HG03196 (cell line): ENCODE measurements around the gene BRPF1.

Experiments used
- ATAC-seq: cut with Tn5 transposase; IDR thresholded peaks from one replicate; pipeline ENCODE4 v1.9.1; 2021; ENCODE audit not compliant: unreplicated experiment

BRPF1 gene, protein sequence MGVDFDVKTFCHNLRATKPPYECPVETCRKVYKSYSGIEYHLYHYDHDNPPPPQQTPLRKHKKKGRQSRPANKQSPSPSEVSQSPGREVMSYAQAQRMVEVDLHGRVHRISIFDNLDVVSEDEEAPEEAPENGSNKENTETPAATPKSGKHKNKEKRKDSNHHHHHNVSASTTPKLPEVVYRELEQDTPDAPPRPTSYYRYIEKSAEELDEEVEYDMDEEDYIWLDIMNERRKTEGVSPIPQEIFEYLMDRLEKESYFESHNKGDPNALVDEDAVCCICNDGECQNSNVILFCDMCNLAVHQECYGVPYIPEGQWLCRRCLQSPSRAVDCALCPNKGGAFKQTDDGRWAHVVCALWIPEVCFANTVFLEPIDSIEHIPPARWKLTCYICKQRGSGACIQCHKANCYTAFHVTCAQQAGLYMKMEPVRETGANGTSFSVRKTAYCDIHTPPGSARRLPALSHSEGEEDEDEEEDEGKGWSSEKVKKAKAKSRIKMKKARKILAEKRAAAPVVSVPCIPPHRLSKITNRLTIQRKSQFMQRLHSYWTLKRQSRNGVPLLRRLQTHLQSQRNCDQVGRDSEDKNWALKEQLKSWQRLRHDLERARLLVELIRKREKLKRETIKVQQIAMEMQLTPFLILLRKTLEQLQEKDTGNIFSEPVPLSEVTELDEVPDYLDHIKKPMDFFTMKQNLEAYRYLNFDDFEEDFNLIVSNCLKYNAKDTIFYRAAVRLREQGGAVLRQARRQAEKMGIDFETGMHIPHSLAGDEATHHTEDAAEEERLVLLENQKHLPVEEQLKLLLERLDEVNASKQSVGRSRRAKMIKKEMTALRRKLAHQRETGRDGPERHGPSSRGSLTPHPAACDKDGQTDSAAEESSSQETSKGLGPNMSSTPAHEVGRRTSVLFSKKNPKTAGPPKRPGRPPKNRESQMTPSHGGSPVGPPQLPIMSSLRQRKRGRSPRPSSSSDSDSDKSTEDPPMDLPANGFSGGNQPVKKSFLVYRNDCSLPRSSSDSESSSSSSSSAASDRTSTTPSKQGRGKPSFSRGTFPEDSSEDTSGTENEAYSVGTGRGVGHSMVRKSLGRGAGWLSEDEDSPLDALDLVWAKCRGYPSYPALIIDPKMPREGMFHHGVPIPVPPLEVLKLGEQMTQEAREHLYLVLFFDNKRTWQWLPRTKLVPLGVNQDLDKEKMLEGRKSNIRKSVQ (N-terminal part only)

DNA sequence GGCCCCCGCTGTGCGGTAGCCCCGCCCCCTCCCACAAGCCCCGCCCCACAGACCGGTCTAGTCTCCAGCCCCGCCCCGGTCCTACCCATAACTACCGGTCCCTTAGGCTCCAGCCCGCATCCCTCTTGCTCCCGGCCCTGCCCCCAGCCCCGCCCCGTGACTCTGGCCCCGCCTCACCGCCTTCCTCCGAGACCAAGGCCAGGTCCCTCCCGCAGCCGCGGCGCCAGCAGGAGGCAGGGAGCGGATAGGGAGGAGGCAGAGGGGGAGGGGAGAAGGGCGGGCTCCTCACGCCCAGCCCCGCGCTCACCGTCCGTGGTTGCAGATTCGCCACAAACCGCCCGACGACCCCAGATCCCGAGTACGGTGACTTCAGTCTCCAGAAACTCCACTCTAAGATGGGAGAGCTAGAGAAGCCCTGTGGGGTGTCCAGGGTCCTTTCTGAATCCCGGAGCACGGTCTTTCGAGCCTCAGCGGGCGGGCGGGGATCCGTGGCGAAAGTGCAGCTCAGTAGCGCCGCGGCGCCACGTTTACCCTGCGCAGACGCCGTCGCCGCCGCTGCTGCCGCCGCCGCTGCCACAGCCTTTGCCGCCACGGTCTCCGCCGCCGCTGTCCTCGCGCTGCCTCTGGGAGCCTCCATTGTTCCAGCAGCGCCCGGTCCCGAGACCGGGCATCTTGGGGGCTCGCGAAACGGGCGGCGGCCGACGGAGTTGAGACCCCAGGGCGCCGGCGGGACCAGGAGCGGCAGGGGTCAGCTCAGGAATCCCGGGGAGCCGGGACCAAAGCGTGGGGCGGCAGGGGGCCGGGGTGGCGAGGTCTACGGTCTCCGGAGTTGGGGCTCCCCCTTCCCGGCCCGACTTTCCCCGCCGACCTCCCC, at the start of gene BRPF1:
TSS of gene BRPF1 (plus strand) at position 530 of the 874 bp plus-strand sequence. CDS start 2,406 bp downstream, outside the sequence.
- peak; percentile 91 for ATAC-seq

DNA sequence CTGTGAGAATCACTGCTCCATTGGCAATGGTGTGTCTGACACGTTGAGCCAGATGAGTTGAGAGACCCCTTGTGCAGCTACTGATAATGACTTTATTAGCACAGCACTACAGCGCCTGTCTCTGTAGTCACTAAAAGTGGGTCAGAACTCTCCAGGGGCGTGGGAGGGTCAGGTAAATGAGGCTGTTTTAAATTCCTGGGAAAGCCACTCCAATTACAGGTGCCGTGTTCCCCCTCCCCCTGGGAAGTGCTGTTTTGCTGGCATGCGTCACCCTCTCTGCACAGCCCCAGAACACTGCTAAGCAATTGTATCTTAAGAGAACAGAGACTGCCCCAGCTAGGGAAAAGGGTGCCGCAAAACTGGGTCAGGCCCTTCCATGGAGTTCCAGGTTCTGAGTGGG, 49.4 kb upstream of the BRPF1 start:
- ATAC-seq, result no peak

DNA sequence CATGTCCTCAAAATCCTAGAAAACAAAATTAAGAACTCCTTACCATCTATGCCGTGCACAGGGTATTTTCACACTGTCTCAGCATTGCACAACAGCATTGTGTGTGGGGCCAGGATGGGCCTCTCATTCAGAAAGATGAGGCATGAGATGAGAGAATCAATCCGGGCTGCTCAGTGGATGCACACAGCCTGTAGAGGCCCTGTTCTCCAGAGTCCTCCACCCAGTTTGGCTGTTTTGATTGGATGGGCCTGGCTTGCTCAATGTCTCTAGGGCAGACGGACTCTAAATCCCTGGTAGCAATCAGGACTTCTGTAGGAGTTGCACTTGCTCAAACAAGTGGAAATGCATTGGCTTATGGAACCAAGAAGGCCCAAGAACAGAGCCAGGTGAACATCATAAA, 48.1 kb upstream of the BRPF1 start:
- ATAC-seq, result no peak

DNA sequence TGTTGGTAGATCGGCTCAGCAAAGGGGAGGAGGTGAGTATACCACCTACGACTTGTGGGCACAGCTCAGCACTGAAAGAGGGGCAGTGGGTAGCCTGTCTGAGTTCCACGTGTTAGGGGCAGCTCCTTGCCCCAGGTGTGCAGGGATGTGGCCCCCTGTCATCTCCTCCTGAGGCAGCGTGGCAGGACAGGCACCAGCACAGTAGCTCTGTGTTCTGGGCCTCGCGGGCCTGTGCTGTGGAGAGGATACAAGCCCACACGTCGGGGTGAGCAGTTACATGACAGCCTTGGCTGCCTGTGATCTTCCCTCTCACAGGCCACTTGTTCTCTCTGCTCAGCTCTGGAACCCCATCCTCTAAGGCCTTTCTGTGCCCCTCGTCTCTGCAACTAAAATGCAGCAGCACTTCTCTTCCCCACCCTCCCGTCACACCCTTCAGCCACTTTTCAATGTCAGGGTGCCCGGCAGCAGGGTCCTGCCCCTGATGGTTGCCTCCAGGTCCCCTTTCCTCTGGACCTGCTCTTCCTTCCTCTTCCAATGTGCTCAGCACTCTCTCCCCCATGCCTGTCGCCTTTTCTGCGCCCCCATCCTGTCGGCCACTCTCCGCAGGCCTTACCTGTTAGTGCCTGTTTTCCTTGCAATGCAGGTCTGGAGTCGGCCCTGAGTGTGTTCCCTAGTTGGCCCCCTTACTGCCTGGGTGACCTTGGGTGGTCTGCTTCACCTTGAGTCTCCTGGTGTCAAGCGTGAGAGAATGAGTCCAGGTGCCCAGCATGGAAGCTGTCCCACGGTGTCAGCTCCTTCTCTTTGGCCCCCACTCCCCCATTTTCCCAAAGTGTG, 46.1 kb upstream of the BRPF1 start:
- ATAC-seq, result no peak

DNA sequence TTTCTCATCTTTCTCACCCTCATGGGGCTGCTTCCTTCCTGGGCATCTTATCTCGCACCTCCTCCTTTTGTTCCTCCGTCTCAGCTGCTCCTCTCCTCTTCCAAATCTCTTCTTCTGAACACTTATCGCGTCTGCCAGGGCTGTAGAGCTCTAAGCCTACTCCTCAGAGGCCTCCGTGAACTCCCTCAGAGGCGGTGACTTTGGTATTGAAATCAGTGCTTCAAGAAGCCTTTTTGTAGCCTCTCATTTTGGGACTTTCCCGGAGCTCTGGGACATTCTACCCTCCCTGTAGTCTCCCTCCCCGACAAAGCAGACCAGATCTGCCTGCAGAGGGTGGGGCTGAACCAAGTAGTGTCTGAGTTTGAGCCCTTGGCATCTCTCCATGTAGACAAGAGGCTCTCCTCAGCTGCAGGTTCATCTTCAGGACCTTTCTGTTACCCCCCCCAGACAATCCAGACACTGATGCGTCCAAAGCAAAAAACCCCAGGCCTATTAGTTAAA, 45.4 kb upstream of the BRPF1 start:
- ATAC-seq, result no peak

DNA sequence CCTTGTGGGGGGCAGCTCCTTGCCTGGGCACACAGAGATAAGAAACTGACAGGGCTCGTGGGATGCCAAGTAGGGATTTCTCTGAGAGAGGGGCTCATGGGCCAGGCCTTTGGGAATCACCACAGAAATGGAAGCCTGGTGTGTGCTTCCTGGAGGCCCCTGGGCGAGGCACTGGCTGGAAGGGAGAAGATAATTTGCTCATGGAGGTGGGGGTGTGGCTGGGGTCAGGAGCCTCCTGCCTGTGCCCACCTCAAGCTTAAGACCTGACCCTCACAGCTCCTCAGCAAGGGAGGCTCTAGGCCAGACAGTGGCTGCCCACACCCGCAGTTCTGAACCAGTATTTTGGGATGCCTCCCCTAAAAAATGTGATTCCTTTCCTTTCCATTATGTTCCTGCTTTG, 44.8 kb upstream of the BRPF1 start:
- ATAC-seq, result no peak

DNA sequence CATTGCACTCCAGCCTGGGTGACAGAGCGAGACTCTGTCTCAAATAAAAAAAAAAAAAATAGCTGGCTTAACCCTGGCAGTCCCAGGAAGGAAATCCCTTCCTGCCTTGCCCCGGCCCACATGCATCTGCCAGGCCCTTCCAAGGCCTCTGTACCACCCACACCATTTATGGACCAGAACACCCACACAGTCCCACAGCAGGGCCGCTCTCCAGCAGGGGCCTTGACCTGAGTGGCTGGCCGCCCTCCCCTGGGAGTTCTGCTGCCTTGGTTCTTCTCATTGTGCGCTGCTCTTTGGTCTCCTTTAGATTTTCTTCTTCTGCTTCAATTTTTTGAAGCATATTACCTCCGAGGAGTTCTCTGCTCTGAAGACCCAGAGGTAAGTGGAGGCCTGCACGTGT, 44.0 kb upstream of the BRPF1 start:
- no peak for ATAC-seq

DNA sequence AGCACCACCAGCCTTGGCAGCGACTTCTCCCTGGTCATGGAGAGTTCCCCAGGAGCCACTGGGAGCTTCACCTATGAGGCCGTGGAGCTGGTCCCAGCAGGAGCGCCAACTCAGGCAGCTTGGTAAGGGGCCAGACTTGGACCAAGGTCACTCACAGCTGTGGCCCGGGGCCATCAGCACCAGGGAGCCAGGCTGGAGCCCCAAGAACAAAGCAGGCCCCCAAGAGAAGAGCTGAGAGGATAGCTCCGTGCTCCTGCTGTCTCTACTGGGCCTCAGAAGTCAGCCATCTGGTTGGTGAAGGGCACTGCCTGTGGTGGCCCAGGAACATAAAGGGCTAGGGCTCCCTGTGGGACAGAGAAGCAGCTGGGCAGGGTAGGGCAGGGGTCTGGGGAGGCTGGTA, 42.6 kb upstream of the BRPF1 start:
- no peak for ATAC-seq

DNA sequence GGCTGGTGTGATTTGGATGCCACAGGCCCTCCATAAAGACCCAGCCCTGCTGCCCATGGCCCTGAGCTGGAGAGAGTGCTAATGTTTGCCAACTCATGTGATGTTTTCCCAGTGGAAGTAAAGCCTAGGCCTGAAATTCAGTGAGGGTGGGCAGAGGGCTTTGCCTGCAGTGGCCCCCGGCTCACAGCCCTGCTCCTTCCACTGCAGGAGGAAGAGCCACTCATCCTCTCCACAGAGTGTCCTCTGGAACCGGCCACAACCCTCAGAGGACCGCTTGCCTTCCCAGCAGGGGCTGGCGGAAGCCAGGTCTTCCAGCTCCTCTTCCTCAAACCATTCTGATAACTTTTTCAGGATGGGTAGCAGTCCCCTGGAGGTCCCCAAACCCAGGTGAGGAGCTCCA, 41.8 kb upstream of the BRPF1 start:
- ATAC-seq, result no peak

DNA sequence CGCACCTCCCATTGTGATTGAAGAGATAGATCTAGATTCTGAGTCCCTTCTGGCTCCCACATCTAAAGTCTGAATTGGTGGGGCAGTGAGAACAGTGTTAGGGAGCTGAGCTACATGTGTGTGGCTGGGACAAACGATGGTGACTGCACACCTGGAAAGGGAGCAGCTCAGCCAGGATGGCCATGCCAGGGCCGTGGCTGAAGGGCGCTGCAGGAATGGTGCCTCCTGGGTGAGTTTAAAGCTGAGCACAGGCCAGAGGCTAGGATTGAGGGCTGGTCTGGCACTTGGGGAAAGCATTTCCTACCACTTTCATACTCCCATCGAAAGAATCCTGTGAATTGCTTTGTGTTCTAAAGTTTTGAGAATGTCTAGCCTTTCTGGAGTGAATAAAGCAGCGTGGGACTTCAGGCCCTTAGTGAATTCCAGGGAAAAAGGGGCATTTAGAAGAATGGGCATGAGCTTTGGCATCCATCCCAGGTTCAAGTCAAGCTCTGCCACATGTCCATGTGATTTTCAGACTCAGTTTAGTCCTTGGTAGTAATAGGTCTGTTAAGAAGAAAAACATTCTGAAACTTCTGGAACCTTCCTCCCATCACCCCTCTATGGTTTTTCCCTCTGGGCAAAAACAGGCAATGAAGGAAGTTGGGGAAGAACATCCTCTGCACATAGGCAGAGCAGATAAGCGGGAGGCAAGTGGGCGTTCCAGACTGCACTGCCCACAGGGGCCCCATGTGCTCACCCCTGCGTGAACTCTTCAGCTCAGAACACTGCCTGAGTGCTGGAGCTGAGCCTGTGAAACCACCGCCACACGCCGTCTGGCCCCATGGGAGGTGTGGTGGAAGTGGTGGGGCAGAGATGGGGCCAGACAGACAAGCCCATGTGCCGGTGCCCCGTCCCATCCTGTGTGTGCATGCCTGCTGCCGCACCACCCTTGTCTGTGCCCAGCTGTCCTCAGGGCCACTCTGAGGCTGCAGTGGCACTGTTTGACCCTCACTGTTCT, 40.8 kb upstream of the BRPF1 start:
- ATAC-seq, result peak; percentile 98

DNA sequence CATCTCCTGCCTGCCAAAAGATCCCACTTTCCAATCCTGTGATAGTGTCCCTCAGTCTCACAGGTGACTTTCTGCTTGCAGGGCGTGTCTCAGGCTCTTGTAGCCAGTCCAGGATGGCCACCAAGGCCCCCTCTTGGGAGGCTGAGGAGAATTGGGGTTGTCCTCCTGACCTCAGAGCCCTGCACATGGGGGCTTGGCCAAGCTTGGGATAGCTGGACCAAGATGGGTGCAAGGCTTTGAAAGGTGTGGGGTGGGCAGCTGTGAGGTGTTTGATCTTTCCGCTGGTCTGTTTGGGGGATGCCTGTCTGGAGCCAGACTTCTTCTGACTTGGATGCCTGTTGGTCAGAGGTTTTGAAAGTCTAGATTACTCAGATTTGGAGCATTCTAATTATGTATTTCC, 39.9 kb upstream of the BRPF1 start:
- ATAC-seq, result no peak

DNA sequence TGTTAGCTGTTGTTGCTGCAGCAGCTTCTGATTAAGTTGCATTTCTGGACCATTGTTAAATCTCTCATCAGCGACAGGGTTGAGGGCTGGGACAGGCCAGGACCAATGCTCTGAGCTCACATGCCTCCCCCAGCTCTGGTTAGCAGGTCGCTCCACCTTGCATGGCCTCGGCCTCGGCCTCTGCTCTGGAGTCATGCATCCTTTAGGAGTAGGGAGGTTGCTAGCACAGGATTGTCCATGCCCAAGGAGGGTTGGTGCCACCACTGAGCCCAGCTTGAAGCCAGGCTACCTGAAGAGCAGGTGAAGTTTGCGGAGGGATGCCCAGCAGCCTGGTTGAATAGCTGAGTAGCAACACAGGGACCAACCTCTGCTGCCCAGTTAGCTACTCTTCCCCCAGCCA, 39.1 kb upstream of the BRPF1 start:
- ATAC-seq, result no peak

DNA sequence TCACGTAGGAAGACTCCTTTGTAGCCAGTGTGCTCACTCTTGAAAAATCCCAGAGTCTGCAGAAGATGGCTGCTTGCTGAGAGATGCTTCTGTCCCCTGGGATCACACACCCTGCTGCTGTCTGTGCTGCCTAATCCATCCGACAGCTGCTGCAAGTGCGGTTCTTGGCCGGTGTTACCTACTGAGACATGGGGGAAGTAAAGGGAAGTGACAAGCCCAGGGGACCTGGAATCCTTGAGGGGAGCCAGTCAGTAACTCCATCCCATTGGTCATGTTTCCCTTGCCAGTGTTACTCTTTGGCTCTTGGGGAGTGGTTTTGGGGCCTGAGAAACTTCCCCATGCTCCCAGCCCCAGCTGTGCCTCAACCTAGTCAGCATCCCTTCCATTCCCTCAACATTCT, 36.2 kb upstream of the BRPF1 start:
- ATAC-seq, result no peak

DNA sequence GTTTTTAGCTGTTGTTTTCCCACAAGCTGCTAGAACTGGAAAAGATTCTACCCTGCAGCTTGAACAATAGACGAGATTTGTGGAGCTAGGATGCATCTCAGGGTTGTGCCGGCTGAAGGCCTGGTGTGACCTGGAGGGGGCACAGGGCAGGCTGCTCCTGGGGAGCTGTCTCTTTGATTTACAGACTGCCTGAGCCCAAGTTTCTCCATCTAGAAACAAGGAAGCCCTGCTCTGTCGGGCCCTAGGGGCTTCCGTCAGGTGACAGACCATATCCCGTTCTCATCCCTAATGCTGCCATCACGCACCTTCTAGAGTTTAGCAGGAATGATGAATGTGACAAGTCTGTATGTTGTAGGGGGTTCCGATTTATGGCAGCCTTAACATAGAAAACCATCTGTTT, 35.8 kb upstream of the BRPF1 start:
- ATAC-seq, result no peak

DNA sequence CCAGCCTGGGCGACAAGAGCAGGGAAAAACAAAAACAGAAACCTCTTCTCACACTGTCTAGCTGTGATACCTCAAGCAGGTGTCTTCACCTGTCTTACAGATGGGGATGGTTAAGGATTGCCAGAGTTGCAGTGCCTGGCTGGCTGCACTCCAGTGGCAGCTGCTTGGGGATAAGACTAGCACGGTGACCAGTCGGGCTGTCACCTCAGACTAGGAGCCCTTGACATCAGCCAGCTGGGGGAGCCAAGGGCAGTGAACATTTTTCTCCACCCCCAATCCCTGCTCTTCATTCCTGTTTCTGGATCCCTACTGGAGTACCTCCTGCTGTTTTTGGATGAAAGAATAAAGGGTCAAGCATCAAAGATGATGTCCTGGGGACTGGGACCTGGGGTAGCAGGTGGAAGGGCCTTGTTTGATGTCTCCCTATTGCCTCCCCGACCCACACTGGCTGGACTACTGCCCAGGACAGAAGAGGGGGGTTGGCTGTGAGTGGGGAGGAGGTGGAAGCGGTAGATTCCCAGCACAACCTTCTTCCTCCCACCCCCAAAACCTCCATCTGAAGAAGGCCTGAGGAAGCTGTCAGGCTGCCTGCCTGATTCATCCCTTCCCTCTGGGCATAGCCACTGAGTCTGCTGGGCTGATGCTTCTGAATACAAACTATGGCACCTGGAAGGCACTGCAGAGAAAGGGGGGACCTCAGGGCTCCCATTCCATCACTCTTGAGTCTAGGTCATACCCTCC, 34.9 kb upstream of the BRPF1 start:
- ATAC-seq, result no peak

DNA sequence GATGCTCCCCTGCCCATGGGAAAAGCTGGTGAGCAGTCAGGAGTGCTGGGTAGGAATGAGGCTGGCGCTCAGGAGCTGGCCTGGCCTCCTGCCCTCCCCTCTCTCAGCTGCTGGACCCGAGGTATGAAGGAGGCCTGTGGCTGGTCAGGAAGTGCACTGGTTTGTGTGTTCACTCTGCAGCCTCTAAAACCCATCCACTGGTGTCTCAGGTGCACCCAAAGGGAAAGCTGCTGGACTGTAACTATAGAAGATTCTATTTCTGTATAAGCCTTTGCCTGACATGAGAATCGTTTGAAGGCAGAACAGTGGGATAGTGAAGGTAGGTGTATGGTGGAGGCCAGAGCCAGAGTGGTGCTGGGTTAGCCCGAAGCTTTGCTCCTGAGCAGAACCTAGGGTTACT, 33.6 kb upstream of the BRPF1 start:
- ATAC-seq, result no peak

DNA sequence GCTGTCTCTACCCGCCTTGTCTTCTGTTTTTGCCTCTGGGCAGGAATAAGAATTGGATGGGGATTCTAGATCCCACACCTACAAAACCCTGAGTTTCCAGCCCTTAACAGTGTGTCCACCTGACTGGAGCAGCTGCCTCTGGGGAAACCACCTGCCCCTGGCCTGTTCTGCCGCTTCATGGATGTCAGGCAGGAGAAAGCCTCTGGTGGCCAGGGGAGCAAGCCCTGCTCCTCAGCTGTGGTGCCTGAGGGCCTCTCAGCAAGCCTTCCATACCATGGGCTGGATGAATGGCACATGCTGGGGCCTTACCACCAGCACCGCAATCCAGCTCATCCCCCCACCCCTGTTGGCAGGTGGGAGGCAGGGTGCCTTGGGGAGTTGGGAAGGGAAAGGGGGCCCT, 33.2 kb upstream of the BRPF1 start:
- ATAC-seq, result no peak

DNA sequence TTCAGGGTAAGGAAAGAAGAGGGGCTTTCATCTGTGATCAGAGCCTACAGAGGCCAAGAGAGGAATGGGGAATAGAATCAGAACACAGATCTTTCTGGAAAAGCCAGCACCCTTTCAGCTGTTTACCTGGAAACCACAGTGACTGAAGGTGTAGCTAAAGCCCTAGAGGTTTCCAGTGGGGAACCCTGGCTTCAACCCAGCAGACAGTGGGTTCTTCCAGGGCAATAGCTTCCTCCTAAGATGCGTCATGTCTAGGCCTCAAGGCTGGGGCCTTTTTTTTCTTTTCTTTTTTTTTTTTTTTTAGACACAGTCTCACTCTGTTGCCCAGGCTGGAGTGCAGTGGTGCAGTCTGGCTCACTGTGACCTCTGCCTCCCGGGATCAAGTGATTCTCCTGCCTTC, 31.0 kb upstream of the BRPF1 start:
- no peak for ATAC-seq
